NCI-H187 (cell line): ENCODE measurements around the gene IL18.
"Not testable (repeated sequence)": the region's sequence is repeated elsewhere in the genome, so short reads cannot be mapped to it uniquely, and the experiment has no call there.

Experiments used
- DNase-seq, 2 experiments: peaks; one replicate each; lab custom pipeline; 2025; lab: John Stamatoyannopoulos, UW

Gene IL18

DNA sequence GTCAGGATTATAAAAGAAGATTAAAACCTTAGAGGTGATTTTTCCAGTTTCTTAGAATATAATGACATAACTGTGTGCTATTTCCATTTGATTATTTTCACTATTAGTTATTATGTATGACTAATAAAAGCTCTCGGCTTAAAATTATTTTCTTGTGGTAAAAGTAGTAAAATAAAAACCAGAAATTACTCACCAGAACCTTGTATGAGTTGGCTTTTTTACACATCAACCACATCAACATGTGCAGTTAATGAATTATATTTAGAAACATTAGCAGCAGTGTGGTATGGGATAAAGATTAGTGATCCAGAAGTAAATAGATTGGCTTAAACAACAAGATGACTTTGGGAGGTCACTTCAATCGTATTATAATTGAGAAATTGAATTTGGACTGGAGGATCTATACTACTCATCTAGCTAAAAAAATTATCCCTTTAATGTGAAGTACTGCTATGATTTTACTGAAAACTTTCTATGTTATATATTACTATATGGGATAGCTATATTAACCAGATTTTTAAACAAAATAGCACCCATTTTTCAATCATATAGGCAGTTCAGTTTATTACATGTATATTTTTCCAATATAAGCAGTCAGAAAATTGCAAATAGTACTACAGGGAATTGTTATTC is 8.6 kb upstream of the IL18 start:
- no peak for DNase-seq

- DNase-seq = no peak
Measured at GRCh38 chr11:112167145-112167544, 3.3 kb upstream of the IL18 start, which contains the start of gene TEX12. Gene TEX12, plus strand, starts transcription at chr11:112167372. Its CDS starts 1,897 bp downstream, at chr11:112169269.

DNA sequence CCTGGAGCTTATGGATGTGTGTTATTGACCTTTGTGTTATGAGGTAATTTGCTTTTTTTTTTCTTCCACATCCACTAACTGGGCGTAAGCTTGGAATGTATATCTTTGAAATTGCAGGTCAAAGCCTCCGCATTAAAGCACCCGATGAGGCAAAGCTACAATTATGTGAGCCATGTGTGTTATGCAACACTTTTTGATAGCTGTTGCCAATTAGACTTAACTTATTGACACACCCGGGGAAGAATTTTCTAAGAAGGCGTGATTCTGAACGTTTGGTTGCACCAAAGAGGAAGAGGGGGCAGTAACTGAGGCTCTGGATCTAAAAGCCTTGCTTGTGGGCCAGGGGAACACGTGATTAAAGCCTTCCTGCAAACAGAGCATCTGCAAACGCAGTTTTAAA is 2.7 kb upstream of the IL18 start:
- DNase-seq = no peak

GRCh38 chr11:112165049-112165448 is 1.2 kb upstream of the IL18 start:
- DNase-seq = no peak

- DNase-seq = no peak
Measured at GRCh38 chr11:112162761-112163546, 940 bp downstream of the IL18 start.

GRCh38 chr11:112162200-112162599 is 1.7 kb downstream of the IL18 start:
- DNase-seq = not testable (repeated sequence)

DNA sequence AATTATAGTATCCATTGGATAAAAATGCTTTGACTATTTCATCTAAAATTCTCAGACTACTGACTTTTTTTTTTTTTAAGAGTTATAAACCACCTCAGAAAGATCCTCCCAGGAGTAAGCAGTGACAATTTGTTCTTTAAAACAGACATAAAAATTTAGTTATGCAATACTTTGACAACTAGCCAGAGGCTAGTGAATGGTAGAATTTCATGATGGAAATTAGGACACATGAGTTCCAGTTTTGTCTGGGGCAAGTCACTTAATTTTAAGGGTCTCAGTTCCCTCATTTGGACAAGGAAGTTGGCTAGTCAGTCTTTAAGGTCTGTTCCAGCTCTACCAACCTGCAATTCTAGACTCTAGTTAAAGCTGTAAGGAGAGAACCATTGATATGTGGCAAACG is 2.9 kb downstream of the IL18 start:
- no peak for DNase-seq

GRCh38 chr11:112160091-112160848 is 3.6 kb downstream of the IL18 start:
- DNase-seq = no peak

- no peak for DNase-seq
Measured at GRCh38 chr11:112159098-112160065, 4.5 kb downstream of the IL18 start.

GRCh38 chr11:112156956-112157766 is 6.7 kb downstream of the IL18 start:
- no peak for DNase-seq

DNA sequence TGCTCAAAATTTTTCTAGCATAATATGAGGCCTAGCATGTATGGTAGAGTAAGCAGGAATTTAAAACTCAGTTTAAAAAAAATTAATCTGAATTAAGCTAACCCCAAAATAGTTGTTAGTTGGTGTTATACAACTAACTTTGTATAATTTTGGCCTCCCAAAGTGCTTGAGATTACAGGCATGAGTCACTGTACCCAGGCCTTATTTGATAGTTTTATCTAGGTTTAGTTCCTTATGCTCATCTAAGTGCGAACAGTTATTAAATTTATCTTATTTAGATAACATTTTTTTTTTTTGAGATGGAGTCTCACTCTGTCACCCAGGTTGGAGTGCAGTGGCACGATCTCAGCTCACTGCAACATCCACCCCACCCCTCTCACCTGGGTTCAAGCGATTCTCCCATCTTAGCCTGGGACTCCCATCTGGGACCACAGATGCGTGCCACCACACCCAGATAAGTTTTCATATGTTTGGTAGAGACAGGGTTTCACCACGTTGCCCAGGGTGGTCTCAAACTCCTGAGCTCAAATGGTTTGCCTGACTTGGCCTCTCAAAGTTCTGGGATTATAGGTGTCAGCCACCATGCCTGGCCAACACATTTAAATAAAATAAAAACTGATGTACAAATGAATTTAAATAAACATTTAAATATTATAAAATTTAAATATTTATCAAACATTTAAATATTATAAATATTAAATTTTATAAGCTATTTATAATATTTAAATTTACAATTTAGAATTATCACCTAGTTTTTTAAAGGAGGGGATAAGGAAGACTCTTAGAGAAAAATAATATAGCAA is 7.5 kb downstream of the IL18 start:
- no peak for DNase-seq

- DNase-seq = no peak
Measured at GRCh38 chr11:112150517-112150916, 13.4 kb downstream of the IL18 start.

DNA sequence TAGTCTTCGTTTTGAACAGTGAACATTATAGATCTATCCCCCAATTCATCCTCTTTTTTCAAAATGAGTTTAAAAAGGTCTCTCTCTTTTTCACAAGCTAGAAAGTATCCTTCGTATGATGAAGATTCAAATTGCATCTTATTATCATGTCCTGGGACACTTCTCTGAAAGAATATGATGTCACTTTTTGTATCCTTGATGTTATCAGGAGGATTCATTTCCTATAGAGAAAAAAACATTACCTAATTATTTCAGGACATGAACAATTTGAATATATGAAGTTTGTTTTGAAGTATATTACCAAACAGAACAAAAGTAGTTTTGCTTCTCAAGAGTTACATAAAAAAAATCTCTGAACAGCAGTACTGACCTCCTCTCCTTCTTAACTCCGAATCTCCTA is 20.3 kb downstream of the IL18 start:
- DNase-seq = no peak

- DNase-seq = no peak
Measured at GRCh38 chr11:112134473-112134872, 29.4 kb downstream of the IL18 start.

GRCh38 chr11:112132737-112133136 is 31.2 kb downstream of the IL18 start:
- DNase-seq = no peak

DNA sequence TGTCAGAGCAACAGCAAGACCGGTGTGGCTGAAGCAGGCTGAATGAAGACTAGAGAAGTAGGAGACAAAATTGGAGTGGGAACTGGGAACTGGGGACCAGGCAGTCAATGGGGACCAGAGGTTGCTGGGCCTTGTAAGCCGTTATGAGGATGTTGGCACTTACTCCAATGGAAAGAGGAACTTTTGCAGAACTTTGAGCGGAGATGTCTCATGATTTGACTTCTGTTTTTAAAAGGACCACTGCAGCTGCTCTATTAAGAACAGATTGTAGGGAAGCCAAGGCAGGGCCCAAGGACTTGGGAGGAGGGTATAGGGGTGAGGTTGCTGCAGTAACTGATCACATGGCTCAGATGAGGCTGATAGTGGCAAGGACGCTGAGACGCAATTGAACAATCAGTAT is 34.2 kb downstream of the IL18 start:
- no peak for DNase-seq

GRCh38 chr11:112128483-112129121 is 35.3 kb downstream of the IL18 start:
- DNase-seq = peak; percentile 34 to 58

DNA sequence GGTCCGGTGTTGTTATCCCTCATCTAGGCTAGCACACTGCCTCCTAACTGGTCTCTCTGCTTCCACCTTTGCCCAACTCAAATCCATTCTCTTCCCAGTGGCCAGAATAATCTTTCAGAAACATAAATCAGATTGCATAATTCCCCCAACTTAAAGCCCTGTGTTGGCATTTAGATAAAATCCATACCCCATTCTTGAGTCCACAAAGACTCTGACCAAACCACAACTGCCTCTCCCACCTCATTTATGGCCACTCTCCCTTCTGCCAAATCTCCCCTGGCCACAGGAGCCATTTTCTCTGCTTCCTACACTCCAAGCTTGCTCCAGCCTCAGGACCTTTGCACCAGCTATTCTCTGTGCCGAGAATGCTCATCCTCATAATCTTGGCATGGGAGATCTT is 36.8 kb downstream of the IL18 start:
- no peak for DNase-seq

DNA sequence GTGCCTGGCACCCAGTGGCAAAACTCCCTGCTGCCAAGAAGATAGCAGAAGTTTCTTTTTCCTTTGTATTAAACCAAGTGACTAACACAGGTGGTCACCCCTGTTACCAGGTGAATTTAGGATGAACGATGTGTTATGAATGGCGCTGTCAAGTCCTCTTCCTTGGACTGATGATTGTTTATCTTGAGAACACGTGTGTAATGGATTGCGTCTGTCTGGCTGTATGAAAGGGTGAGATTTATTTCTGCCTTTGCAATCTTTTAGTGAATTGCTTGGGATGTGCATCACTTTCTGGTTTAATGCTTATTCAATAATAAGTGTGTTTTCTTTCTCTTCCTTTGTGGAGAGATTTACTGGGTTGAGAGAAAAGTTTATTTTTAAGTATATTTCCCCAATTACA is 40.8 kb downstream of the IL18 start:
- DNase-seq = no peak
